HG03135 (cell line): ENCODE data around the gene NUDT3.
"Not testable (repeated sequence)": the region's sequence is repeated elsewhere in the genome, so short reads cannot be mapped to it uniquely, and the experiment has no call there.

Source experiments
- ATAC-seq: cut with Tn5 transposase; IDR thresholded peaks from one replicate; pipeline ENCODE4 v1.9.1; 2021; ENCODE audit warnings: mild to moderate bottlenecking, moderate library complexity; ENCODE audit not compliant: unreplicated experiment

NUDT3 gene

DNA sequence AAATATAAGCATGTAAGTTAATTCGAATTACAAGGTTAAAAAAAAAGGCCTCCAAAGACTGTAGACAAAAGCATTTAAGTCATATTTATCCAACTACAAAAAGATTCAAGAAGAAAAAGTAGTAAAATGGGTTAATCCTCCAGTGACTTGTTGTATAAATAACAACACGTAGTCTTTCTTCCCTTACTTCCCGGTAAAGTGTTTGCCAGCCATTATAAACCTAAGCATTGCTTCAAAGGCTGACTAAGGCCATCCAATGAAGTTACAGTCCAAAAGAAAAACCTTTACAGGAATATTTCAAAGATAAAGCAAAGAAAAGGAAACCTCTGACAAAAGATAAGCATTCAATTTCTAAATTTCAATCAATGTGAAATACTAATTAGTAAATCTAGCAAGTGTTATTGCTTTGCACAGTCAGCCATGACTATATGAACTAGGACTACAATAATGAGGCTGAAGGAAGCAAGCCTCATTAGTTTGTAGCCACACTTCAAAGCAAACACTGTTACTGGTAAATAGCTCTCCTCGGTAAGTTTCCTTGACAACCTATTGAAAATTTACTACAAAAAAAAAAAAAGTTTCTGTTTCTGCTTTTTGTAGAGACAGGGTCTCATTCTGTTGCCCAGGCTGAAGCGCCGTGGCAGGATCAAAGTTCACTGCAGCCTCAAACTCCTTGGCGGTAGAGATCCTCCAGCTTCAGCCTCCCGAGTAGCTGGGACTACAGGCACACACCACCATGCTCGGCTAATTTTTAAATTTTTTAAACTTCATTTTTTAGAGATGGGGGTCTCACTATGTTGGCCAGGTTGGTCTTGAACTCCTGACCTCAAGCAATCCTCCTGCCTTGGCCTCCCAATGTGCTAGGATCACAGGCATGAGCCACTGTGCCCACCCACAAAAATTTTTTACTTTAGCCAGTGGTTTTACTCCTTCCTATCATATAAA is 46.0 kb downstream of the NUDT3 start:
- ATAC-seq = peak; percentile 80

DNA sequence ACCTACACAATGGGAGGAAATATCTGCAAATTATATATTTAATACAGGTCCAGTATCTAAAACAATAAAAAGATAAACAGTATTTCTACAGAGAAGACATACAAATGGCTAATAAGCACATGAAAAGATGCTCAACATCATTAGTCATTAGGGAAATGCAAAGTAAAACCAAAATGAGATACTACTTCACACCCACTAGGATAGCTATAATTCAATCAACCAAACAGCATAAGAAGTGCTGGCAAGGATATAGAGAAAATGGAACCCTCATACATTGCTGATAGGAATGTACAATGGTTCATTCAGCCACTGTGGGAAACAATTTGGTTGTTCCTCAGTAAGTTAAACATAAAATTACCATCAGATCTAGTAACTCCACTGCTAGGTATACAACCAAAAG is 48.7 kb downstream of the NUDT3 start:
- no peak for ATAC-seq

DNA sequence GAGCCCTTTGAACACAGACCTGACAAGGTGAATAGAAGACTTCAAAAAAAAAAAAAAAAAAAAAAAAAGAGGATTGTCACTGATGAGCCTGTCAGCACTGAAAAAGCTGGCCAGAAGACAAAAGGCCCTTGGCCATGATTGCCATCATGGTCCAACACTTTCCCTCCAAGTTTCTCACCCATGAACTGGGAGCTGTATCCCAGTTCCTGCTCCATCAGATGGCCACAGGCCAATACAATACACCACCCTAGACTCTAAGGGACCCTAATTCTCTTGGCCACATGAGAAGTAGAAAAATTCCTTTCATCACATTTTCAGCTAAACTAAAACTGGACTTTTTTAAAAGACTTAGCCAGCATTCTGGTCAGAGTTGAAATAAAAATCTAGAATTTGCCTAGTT is 50.2 kb downstream of the NUDT3 start:
- no peak for ATAC-seq

DNA sequence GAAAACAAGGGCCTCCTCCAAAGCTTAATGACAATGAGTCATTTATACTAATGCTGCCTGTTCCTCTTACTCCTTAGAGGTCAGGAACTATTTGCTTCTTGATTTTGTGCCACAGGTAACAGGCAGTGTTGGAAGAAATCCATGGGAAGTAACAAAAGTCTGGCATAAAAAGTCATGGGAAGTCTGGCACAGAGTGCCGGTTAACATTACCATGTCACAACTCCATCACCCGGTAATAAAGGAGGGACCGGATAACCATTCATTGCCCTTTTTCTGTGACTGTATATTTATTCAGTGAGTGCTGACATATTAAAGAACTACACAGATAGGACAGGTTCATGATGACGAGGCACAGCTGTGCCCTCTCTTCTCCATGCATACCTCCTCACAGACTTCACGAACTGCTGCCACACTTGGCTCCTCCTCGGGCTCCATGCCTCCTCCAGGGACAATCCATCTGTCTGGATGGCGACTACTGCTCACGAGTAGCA is 50.9 kb downstream of the NUDT3 start:
- ATAC-seq = no peak

DNA sequence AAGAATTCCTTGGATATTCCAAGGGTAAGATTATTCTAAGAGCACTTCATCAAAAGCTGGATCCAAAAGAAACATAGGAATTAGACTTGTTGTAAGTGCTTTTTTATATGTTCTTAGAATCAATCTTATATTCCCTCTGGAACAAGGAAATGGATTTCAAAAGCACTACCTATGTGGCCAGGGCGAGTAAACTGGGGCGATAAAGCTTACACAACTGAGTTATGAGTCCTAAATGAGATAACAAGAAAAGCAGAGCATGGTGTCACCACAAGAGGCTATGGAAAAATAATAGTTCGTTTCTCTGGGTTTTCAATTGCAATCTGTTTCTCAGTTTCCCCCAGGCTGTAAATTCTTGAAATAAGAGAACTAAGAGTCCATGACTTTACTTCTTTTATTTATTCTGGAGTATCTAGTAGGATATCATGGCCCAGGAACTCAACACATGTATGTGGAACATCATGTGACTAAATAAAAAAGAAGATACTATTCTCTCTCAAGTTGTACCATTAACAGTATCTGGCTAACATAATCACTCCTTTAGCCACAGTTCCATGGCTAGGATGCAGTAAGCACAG is 51.5 kb downstream of the NUDT3 start:
- ATAC-seq = no peak

DNA sequence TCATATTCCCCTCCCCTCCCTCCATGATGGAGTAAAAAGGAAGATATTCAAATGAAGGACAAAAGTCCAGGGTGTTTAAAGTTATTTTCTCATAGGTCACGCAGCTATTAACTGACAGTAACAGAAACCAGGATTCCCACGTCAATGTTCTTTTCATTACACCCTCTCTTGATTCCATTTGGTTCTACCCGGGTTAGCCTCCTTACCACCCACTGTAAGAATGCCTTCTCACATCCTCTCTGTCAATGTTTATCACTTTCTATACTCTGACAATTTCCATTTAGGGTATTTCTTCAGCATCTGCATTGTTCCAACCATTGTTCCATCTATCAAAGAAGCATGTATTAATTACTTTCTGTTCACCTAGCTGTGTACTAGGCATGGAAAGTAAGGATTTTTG is 52.1 kb downstream of the NUDT3 start:
- no peak for ATAC-seq

DNA sequence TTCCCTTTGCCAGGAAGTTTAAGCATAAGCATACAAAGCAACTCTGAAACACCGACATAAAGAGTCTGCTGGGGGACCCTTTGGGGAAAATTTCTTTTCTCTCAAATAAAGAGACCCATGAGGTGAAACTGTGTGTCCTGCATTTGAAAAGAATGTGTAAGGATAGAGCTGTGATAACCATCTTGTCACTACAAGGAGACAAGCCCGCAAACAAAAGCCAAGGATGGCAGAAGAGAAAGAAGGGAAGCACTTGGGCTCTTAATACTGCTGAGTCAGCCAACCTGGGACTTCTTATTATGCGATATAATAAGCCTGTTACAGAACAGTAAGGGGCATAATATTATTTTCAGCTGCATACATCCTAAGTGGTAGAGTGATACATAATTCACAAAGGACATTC is 52.5 kb downstream of the NUDT3 start:
- no peak for ATAC-seq

DNA sequence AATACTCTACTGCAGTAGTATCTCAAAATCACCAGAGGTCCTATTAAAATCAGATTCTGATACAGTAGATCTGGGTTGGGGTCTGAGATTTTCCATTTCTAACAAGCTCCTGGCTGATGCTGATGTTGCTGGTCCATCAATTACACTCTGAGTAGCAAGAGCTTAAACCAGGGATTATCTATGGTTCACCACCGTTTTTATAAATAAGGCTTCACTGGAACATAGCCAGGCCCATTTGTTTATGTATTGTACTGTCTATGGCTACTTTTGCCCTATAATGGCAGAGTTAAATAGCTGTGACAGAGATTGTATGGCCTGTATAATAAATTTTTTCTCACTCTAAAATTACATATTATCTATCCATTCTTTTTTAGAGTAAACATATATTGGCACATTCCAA is 53.0 kb downstream of the NUDT3 start:
- ATAC-seq = no peak

DNA sequence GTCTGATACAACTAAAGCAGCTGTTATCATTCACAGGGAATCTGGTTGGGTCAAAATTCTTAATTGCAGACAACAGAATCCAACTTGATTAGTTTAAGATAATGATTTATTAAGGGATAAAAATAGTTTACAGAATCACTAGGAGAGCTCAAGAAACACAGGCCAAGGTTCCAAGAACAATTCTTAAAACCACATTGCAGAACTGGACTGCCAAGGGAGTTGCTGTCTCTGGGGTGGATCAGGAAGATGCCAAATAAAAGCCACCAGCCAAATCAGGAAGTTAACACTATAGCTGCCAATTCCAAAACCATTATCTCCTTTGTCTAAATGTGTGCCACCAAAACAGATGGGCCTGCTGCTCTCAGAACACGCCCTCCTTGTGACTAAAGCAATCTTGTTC is 53.7 kb downstream of the NUDT3 start:
- ATAC-seq = no peak

DNA sequence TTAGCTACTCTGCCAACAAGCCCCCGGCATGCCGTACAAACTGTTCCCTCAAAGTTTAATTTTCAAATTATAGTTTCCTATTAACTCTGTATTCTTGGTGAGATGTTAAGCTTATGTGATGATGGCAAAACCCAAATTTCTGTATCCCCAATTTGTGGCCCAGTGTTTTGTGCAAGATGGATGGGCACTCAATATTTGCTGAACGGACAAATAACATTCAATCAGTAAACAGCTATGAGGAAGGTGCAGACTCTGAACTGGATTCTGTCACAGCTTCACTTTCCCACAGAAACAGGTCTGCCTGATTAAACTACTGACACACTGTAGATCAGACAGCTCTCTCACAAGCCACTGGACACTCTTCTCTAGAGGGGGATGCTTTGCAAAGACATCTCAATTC is 54.1 kb downstream of the NUDT3 start:
- ATAC-seq = no peak

DNA sequence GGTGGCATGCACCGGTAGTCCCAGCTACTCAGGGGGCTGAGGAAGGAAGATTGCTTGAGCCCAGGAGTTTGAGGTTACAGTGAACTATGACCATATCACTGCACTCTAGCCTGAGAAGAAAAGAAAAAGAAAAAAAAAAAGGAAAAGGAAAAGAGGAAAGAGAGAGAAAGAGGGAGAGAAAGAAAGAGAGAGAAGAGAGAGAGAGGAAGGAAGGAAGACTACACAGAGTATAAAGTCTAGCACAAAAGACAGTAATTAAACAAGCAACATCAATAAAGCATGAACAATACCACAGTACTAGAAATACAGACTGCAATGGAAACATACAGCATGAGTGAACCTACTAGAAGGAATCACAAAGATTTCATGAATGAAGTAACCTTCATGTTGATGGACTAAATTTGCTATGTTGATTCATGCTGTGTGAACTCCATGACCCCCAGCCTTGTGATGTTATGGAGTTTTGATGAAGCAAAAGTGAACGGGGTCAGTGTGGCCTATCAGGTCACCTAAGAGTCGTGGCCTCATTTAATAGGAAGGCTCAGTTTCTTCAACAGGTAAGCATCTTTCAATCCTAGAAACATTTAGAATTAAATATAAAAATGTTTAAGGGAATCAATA is 57.6 kb downstream of the NUDT3 start:
- no peak for ATAC-seq

DNA sequence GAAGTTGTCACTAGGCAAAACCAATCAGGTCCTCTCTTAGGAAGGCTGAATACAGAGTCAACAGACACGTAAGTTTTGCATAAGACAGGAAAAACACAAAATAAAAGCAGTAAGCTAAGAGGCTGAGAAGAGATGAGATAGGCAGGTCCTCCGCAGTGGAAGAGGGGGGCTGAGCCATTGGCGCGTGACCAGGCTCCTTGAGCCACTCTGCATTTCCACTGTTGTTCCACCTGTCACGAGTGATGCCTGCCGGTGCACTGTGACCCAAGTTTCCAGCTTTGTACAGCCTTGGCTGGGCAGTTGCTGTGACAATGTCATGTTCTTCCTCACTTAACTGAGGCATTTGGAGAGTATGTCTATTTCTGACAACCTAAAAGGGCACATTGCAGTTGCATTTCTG is 58.6 kb downstream of the NUDT3 start:
- no peak for ATAC-seq

DNA sequence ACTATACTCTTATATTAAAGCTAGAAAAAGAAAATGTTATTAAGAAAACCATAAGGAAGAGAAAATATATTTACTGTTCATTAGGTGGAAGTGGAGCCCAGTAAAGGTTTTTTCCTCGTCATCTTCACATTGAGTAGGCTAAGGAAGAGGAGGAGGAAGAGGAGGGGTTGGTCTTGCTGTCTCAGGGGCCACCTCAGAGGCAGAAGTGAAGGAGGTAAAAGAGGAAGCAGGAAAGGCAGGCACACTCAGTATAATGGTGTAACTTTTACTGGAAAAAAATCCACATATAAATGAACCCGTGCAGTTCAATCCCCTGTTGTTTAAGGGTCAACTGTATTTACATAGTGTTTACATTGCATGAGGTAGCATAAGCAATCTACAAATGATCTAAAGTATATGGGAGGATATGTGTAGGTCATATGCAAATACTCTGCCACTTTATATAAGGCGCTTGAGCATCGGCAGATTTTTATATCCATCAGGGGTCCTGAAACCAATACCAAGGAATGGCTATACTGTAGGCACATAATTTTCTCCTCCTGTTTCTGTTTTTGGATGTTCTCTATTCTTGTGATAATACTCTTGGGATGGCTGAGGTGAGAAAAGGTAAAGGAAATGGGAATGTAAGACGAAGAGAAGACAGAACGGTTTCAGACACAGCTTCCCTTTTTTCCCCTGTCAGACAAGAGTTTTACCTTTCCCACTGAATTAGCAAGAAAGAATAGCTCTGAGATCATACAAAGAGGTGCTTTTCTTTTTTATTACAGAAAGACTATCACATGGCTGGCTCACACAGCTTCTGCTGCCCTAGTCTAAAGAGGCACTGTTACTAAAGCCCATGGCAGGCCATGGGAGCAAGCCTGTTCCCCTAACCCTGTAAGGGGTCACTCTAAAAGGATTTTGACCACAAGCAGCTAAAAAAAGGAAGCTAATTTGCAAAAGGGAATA is 59.9 kb downstream of the NUDT3 start:
- ATAC-seq = no peak

DNA sequence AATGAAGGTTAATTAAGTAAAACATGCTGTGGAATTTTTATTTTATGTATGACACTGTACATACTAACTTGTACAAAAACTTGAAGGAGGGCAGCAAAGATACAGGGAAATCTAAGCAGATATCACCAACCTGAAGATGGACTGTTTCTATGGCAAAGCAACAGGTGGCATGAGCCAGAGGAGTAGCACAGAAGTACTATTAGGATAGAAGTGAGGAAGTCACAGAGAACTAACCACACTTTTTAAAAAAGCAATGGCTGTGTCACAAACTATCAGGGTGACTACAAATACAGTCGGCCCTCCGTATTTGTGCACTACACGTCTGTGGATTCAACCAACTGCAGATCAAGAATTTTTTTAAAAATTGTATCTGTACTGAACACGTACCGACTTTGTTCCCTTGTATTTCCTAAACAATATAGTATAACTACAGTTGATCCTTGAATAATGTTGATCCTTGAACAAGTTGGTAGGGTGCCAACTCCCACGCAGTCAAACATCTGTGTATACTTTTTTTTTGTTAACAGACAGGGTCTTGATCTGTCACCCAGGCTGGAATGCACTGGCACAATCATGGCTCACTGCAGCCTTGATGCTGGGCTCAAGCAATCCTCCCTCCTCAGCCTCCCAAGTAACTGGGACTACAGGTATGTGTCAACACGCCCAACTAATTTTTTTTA is 61.0 kb downstream of the NUDT3 start:
- no peak for ATAC-seq

DNA sequence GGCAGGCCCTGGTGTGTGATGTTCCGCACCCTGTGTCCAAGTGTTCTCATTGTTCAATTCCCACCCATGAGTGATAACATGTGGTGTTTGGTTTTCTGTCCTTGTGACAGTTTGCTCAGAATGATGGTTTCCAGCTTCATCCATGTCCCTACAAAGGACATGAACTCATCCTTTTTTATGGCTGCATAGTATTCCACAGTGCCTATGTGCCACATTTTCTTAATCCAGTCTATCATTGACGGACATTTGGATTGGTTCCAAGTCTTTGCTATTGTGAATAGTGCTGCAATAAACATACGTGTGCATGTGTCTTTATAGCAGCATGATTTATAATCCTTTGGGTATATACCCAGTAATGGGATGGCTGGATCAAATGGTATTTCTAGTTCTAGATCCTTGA is 62.7 kb downstream of the NUDT3 start:
- not testable (repeated sequence) for ATAC-seq

DNA sequence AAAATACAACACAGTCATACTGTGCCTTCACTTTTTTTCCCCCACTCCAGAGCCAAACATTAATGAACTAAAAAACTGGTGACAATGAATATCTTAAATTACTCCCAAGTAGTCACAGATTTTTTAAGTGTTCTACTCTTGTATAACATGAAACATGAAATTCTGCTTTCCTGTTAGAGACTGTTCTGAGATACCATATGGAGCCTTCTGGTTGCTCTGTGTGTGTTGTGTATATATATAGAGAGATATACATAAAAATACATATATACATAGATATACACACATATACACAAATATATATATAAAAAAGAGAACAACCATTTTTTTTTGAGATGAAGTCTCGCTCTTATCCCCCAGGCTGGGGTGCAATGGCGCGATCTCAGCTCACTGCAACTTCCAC is 63.5 kb downstream of the NUDT3 start:
- no peak for ATAC-seq

DNA sequence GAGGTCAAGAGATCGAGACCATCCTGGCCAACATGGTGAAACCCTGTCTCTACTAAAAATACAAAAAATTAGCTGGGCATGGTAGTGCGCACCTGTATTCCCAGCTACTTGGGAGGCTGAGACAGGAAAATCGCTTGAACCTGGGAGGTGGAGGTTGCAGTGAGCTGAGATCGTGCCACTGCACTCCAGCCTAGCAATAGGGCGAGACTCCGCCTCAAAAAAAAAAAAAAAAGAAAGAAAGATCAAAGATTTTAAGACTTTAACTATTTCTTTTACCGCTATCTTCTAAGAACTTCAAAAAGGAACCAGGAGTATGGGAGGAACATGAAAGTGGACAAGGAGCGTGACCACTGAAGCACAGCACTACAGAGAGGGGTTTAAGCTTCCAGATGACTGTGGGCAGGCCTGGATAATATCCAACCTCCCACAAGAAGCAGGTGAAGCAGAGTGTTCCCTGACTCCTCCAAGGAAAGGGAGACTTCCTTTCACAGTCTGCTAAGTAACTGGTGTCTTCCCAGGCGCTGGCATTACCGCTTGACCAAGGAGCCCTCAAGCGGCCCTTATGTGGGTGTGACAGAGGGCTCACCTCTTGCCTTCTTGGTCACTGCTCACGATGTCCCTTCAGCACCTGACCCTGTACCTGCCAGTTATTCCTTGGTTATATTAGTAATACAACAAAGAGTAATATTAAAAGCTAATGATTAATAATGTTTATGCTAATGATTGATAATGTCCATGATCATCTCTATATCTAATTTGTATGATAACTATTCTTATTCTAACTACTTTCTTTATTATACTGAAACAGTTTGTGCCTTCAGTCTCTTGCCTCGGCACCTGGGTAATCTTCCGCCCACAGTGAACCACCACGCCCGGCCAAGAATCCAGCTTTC is 64.9 kb downstream of the NUDT3 start:
- ATAC-seq = not testable (repeated sequence)

DNA sequence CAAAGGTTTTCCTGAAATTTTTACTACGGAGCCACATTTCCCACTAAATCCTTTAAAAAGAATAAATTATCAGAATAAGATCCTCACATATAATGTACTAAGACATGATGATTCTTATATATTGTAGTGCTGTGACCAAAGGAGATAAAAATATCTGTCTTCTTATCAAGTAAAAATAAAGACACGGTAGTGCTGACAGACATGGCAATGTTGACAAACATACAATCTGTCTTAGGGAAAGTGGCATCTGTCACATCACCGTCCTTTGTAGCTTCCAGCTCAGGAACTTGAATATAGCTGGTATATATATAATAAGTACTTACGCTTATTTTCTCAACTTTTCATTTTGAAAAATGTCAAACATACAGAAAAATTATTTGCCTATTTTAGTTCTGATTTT is 66.8 kb downstream of the NUDT3 start:
- ATAC-seq = no peak

DNA sequence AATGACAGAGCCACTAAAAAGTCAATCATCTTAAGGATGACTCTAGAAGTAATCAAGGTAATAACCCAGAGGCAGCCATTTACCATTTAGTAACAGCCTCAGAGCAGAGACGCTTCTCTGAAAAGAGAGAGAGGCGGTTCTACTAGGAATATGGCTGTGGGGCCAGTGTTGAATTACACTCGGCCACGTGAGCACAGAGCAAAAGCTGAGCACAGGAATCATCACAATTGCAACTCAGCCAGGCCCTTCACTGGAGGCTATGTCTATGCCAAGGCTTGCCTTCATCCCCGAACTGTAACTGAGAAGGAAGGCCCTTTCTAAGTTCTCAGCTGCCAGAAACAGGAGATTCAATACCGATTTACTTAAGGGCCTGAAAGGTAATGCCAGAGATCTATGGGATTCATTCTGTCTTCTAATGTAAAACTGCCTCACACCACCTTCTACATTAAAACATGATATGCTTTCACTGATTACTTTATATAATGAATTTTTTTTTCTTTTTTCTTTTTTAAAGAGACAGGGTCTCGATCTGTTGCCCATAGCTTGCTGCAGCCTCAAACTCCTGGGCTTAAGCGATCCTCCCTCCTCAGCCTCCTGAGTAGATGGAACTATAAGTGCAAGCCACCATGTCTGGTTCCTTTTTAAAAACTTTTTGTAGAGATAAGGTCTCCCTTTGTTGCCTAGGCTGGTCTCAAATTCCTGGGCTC is 67.6 kb downstream of the NUDT3 start:
- no peak for ATAC-seq
